Effector CD8-positive, alpha-beta T cell (primary cell): ENCODE measurements around the gene C5orf15.

Source experiments
- DNase-seq: peaks from one replicate; lab custom pipeline; 2025; lab: John Stamatoyannopoulos, UW

The C5orf15 gene

DNA sequence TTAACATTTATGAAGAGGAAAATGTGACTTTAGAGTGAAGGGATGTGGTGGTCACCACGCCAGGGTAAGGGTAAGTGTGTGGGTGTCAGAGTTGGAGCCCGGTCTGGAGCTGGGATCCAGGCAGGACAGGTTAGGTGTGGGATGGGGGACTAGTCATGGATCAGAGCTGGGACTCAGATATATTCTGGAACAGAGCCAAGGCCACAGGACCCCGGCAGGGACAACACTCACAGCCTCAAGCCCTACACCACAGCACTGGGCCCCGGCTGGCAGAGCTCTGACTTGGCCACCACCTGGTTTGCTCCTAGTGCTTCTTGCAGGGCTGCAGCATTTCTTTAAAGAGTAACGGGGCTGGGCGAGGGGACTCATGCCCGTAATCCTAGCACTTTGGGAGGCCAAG, 47.4 kb downstream of the C5orf15 start:
- DNase-seq, result no peak

DNA sequence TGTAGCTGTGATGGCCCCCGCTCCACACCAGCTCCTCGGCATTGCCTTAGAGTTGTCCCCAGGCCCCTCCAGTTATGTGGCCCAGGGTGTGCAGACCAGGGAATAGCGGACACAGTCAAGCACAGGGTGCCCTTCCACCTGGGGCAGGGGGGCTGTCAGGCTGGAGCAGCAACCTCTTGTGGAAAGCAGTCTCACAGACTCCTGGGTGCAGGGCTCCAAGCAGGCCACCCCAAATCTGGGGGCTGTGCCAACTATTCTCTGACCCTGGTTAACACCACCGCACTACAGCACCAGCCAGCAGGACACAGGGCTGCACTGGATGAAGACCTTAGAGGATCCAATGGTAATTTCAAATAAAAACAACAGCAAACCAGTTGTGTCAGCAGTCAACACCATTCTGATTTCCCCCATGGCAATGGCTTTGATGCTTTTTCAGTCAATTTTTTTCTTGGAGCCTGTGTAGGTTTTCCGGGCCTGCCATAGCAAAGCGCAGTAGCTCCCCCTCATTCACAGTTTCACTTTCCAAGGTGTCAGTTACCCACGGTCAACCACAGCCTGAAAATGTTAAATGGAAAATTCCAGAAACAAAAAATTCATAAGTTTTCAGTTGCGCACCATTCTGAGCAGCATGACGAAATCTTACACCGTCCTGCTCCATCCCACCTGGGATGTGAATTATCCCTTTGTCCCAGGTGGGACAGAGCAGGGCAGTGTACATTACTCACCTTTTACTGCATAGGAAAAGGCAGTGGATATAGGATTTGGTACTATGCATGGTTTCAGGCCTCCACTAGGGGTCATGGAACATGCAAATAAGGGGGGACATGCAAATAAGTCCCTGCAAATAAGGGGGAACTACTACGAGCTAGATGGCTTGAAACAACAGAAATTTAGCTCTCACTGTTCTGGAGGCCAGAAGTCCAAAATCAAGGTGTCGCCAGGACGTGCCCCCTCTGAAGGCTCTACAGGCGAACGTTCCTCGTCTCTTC, 49.0 kb downstream of the C5orf15 start:
- no peak for DNase-seq

DNA sequence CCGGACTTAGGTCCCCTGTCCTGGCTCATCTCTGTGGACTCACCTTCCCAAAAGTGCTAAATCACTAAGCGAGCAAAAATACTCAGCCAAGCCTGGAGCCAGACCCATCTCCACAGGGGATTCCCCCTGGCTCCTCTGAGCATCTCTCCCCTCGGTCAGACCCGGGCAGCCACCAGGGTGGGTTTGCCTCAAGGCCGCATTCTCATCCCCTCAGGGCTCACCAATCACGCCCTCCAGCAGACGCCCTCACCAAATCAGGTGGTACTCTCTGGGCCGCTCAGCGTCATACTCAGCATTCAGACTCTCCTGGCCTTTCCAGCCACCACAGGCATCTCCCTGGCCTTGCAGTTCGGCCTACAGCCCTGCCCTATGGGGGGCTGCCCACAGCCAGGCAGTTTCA, 49.7 kb downstream of the C5orf15 start:
- DNase-seq, result no peak

GRCh38 chr5:133918316-133918715, 50.1 kb downstream of the C5orf15 start:
- no peak for DNase-seq

DNA sequence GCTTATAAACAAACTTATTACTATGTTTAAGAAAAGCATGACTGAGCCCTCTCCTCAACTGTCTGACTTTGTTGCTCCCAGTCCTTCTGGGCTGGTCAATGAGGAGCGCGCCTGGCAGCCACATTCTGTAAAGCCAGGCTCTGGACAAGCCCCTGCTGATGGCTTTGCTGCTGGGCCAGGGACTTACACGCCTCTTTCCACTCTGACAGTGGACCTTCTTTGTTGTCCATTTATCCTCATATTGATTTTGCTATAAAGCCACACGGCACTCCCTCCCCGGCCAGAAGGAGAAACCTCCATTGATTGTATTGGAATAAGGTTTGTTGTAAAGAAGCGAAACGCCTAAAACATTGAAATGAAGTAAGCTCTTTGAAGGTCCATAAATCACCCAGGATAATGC, 50.6 kb downstream of the C5orf15 start:
- no peak for DNase-seq

- DNase-seq, result no peak
Observed at GRCh38 chr5:133916914-133917313, 51.5 kb downstream of the C5orf15 start.

DNA sequence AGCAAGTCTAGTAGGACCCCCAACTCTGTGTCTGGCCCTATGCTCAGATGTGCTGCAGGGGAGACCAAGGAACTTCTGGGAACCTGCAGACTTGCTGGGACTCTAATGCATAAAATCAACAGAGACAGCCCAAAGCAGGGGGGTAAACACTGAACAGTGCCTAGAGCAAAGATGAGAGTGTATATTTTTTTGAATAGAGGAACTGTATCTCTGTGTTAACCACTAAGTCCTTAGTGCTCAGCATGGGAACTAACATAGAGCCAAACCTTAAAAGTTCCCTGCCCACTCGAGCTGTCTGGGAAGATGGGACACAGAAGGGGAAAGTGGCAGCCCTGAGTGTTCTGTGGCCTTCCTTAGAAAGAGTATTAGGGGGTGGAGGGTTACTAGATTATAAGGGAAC, 51.9 kb downstream of the C5orf15 start:
- no peak for DNase-seq

GRCh38 chr5:133914434-133914833, 54.0 kb downstream of the C5orf15 start:
- no peak for DNase-seq

- DNase-seq, result no peak
Observed at GRCh38 chr5:133913413-133914155, 54.8 kb downstream of the C5orf15 start.

DNA sequence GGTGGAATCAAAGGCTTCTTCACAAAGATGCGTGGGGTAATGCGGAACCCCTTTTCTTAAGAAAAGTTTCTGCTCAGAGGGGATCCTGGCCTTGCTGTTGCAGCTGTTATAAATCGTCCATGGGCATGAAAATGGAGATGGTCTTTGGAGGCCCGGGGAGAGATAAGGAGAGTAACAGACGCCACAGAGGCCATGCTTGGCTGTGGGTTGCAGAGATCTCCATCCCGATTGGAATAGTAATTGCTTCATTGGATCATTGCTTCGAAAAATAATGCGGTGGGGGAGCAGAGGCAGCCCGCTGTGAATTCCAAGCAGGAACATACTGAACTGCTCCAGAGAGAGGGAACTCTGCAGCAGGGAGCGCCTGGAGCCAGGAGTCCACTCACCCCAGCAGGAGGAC, 55.5 kb downstream of the C5orf15 start:
- DNase-seq, result no peak

- no peak for DNase-seq
Observed at GRCh38 chr5:133910571-133910970, 57.9 kb downstream of the C5orf15 start.

- no peak for DNase-seq
Observed at GRCh38 chr5:133909603-133910002, 58.8 kb downstream of the C5orf15 start.

GRCh38 chr5:133907075-133907474, 61.4 kb downstream of the C5orf15 start:
- DNase-seq, result no peak

DNA sequence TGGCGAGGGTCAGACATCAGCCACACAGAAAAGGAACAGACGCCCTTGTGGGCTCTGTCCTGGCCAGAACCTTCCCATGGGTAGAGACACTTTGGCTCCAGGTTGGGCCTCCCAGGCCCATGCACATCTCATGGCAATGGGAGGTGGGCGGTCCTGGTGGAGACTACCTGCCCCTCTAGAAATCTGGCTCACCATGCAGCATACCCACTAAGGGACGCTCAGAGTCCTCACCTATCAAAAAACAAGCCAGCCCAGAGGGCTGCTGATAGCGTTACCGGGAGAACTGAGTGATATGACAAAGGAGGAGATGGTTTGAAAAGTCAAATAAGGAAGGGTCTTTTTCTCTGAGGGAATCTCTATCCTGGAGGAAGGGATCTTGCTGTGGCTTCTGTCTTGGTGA, 62.1 kb downstream of the C5orf15 start:
- DNase-seq, result no peak
